Testis (tissue), 3 donors: ENCODE results near the gene UGT3A2. TPM values are rescaled to one million over a fixed set of nuclear protein-coding genes. Genes with fewer than 3 reads are reported as not detected.

Experiments used
- DNase-seq: peaks from one replicate; pipeline ENCODE4 v3.0.0-alpha.2; 2019
- H3K27ac ChIP-seq, 2 donors: fragments of 200-600 bp; sonication (generic); one replicate each; pipeline ENCODE4 v1.5.1; 2019
- H3K27me3 ChIP-seq: fragments of 200-600 bp; sonication (generic); one replicate; pipeline ENCODE4 v1.5.1; 2019
- H3K36me3 ChIP-seq: fragments of 200-600 bp; sonication (generic); one replicate; pipeline ENCODE4 v1.5.1; 2017; ENCODE audit warnings: low read depth; ENCODE audit errors: missing control alignments
- H3K4me1 ChIP-seq: fragments of 200-600 bp; sonication (generic); one replicate; pipeline ENCODE4 v1.5.1; 2019
- H3K4me3 ChIP-seq, 2 donors: fragments of 200-600 bp; sonication (generic); one replicate each; pipeline ENCODE4 v1.5.1; 2017 to 2019
- H3K9me3 ChIP-seq: fragments of 200-600 bp; sonication (generic); one replicate; pipeline ENCODE4 v1.5.1; 2017
- CTCF ChIP-seq, 3 experiments: fragments of 450-650 bp in 2 of 3; fragments of 200-600 bp in 1 of 3; sonication (generic) in 1 of 3; IDR thresholded peaks; one replicate each; pipeline ENCODE4 v1.5.1; 2016 to 2019; ENCODE audit warnings: antibody characterized with exemption in 3 of 3, mild to moderate bottlenecking in 2 of 3, moderate library complexity in 1 of 3
- POLR2A ChIP-seq: fragments of 450-650 bp; IDR thresholded peaks from one replicate; pipeline ENCODE4 v1.6.1; 2017; ENCODE audit warnings: antibody characterized with exemption, mild to moderate bottlenecking, moderate library complexity
- WGBS, 2 donors: methylation state at CpG; one replicate each; pipeline ENCODE4 v1.1.5; 2018; 5-methylcytosine and 5-hydroxymethylcytosine counted together
- intact Hi-C: fragments of 100-400 bp; cut with DNase I; formaldehyde crosslinking; loops from one replicate; pipeline ENCODE4 v1.15.1; 2023; ENCODE audit warnings: low total_unique reads
- polyA plus RNA-seq: library from polyadenylated mRNA; stranded (reverse); fragments of 350-450 nt; fragmentation: Illumina TruSeq; extraction: RNeasy Lipid Tissue Mini Kit (QIAGEN cat#74804); gene quantifications from one replicate; pipeline ENCODE4 v1.2.3, GENCODE V29; 2014; ENCODE audit warnings: low read depth, low replicate concordance; ENCODE audit not compliant: insufficient read depth
- total RNA-seq, 2 donors: library from RNA; depleted of rRNA; stranded (reverse); fragments of >200 nt; gene quantifications; one replicate each; pipeline ENCODE4 v1.2.3, GENCODE V29; 2016

UGT3A2 gene
- total and polyA plus RNA-seq, 3 donors from 2014 or later, result 6.9 to 14.9 (median 10.8) TPM

DNA sequence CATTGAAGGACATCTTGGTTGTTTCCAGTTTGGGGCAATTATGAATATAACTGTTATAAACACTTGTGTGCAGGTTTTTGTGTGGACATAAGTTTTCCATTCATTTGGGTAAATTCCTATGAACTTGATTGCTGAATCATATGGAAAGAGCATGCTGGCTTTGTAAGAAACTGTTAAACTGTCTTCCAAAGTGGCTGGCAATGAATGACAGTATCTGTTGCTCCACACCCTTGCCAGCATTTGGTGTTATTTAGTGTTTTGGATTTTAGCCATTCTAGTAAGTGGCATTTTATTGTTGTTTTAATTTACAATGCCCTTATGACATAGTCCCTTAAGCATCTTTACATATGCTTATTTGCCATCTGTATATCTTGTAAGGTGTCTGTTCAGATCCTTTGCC is 29.8 kb upstream of the UGT3A2 start:
- no peak overlapping the region for H3K4me3 ChIP-seq
- no peaks in the 10 kb centered on the region for H3K9me3 ChIP-seq
- no peak for DNase-seq
- TF ChIP-seq CTCF (IDR thresholded peaks at IDR 0.05) (no peak), POLR2A (no peak)
- no peaks in the 10 kb centered on the region for H3K36me3 ChIP-seq
- H3K27me3 ChIP-seq, result no peaks in the 10 kb centered on the region
- no peak overlapping the region for H3K27ac ChIP-seq
- intact Hi-C loops, result no loop called here
- no peaks in the 10 kb centered on the region for H3K4me1 ChIP-seq

GRCh38 chr5:36089989-36090388 is 23.3 kb upstream of the UGT3A2 start:
- intact Hi-C loops, result no loop called here
- Histone ChIP-seq H3K27ac (no peak overlapping the region), H3K9me3 (no peaks in the 10 kb centered on the region), H3K36me3 (no peaks in the 10 kb centered on the region), H3K27me3 (no peaks in the 10 kb centered on the region), H3K4me1 (no peaks in the 10 kb centered on the region), H3K4me3 (no peak overlapping the region)
- WGBS, 2 donors, result 59 to 75% methylated on average over 2 of the region's 2 CpGs
- DNase-seq, result peak; percentile 19
- peak in 1 of 3 experiments; percentile 11 for TF ChIP-seq CTCF (IDR thresholded peaks at IDR 0.05)
- TF ChIP-seq POLR2A, result no peak

DNA sequence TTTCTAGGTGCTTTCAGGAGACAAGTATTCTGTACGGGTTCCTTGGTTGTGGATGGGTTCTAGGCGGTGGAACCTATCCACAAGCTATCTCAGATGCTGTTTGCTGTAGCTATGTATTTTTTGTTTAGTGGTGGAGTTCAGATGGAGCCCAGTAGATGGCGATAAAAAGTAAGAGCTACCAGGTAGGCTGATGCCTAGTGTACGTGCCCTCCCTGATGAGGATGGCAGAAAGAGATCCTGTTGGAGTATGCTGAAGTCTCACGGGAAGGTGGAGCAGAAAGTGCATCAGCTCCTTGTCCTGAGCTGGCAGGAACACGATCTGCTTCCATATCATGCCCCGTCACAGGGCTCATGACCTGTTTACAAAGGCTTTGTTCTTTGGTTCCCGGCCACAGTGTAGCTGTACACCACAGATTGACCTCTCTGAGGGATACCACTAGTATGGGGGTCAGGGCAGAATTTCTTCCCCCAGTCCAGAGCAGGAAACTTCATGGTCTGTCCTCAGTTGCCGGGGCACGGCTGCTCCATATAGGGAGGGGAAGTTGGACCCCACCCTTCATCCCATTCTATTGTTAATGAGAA is 12.6 kb upstream of the UGT3A2 start:
- DNase-seq, result peak; percentile 39
- no peaks in the 10 kb centered on the region for H3K36me3 ChIP-seq
- no peaks in the 10 kb centered on the region for H3K4me1 ChIP-seq
- 43% methylated on average over 10 of the region's 10 CpGs for WGBS, 2 donors
- no peaks in the 10 kb centered on the region for H3K27me3 ChIP-seq
- H3K4me3 ChIP-seq, result no peak overlapping the region
- no peak overlapping the region for H3K27ac ChIP-seq
- TF ChIP-seq CTCF (IDR thresholded peaks at IDR 0.05) (peak in 2 of 3 experiments; percentile 40 to 55), POLR2A (no peak)
- intact Hi-C loops, result no loop called here
- H3K9me3 ChIP-seq, result no peaks in the 10 kb centered on the region

DNA sequence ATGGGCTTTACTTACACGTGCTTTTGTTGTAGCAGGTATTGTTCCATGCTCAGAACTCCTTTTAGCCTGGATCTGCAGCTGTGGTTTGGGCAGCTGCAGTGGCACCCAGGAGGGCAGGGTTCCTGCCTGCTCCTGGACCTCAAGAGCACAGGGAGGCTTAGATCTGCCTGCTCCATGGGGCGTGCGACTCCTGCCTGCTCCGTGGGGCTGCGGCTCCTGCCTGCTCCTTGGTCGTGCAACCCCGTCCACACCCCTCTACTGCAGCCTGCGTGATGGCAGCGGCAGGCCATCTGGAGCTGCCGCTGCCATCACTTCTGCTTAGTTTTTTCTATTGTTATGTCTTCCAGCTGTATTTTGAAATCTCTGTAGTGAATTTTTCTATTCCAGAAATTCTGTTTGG is 11.7 kb upstream of the UGT3A2 start:
- no peaks in the 10 kb centered on the region for H3K4me1 ChIP-seq
- H3K36me3 ChIP-seq, result no peaks in the 10 kb centered on the region
- WGBS, 2 donors, result 66 to 79% methylated on average over 8 to 10 of the region's 10 CpGs
- no peaks in the 10 kb centered on the region for H3K9me3 ChIP-seq
- H3K27me3 ChIP-seq, result no peaks in the 10 kb centered on the region
- H3K27ac ChIP-seq, result no peak overlapping the region
- intact Hi-C loops, result no loop called here
- TF ChIP-seq POLR2A (no peak), CTCF (IDR thresholded peaks at IDR 0.05) (no peak)
- DNase-seq, result no peak
- no peak overlapping the region for H3K4me3 ChIP-seq

- H3K9me3 ChIP-seq, result no peaks in the 10 kb centered on the region
- TF ChIP-seq POLR2A, result no peak
- no peak for TF ChIP-seq CTCF (IDR thresholded peaks at IDR 0.05)
- no peaks in the 10 kb centered on the region for H3K27me3 ChIP-seq
- H3K27ac ChIP-seq, result no peak overlapping the region
- H3K4me1 ChIP-seq, result no peaks in the 10 kb centered on the region
- intact Hi-C loops, result no loop called here
- WGBS, 2 donors, result 64 to 76% methylated on average over 3 of the region's 3 CpGs
- H3K4me3 ChIP-seq, result no peak overlapping the region
- no peaks in the 10 kb centered on the region for H3K36me3 ChIP-seq
- DNase-seq, result no peak
Measured at GRCh38 chr5:36073595-36074216, 7.0 kb upstream of the UGT3A2 start.
